Suppressor macrophage treated with lipopolysaccharide for 1 hour (primary cell): ENCODE results near the gene MAG.

ENCODE experiments used
- DNase-seq, 3 donors: peaks; one replicate each; pipeline ENCODE4 v3.0.0-alpha.2; 2020 to 2022

Gene MAG

DNA sequence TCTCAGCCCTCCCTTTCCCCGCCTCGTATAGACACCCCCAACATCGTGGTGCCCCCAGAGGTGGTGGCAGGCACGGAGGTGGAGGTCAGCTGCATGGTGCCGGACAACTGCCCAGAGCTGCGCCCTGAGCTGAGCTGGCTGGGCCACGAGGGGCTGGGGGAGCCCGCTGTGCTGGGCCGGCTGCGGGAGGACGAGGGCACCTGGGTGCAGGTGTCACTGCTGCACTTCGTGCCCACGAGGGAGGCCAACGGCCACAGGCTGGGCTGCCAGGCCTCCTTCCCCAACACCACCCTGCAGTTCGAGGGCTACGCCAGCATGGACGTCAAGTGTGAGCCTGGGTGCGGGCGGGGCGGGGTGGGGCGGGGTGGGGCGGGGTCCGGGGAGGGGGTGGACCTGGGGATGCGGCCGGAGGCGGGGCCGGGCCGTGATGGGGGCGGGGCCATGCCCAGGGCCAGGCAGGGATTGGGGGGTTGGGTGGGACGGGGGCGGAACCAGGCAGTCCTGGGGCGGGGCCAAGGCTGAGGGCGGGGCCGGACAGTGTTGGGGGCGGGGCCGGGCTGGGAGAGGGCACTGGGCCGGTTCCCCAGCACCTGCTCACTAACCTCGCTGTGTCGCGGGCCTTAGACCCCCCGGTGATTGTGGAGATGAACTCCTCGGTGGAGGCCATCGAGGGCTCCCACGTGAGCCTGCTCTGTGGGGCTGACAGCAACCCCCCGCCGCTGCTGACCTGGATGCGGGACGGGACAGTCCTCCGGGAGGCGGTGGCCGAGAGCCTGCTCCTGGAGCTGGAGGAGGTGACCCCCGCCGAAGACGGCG lies 7.8 kb downstream of the MAG start:
- peak in 1 of 3 donors; percentile 30 for DNase-seq

DNA sequence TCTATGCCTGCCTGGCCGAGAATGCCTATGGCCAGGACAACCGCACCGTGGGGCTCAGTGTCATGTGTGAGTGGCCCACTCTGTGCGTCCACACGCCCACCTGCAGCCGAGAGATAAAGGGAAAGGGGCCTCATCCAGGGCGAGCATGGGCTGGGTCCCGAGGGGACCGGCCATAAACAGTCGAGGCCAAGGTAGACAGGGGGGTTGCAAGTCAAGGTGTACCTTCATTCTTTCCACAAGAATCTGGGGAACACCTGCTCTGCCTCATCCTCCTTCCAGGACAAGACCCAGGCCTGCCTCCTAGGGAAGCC lies 8.3 kb downstream of the MAG start:
- no peak for DNase-seq

DNA sequence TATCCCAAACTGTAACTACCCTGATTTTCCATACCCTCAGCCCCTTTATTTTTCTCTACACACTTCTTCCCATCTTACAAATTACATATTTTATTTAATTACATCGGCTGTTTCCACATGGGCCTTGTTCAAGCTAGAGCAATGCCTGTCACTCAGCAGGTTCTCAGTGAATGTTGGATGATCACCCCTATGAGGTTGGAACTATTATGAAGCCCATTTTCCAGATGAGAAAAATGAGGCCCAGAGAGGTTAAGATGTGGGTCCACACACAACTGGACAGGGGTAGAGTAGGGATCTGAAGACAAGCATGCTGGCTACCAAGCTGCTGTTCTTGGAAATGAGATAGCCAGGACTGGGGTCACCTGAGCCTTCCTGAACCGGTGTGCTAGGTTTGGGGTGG lies 10.0 kb downstream of the MAG start:
- DNase-seq, result no peak

DNA sequence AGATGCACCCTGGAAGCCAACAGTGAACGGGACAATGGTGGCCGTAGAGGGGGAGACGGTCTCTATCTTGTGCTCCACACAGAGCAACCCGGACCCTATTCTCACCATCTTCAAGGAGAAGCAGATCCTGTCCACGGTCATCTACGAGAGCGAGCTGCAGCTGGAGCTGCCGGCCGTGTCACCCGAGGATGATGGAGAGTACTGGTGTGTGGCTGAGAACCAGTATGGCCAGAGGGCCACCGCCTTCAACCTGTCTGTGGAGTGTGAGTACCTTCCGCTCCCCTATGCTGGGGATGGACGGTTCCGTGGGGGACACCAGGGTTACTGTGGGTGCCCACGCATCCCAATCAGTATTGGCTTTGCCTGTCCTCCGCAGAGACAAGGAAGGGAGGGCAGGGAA lies 10.5 kb downstream of the MAG start:
- DNase-seq, result no peak

DNA sequence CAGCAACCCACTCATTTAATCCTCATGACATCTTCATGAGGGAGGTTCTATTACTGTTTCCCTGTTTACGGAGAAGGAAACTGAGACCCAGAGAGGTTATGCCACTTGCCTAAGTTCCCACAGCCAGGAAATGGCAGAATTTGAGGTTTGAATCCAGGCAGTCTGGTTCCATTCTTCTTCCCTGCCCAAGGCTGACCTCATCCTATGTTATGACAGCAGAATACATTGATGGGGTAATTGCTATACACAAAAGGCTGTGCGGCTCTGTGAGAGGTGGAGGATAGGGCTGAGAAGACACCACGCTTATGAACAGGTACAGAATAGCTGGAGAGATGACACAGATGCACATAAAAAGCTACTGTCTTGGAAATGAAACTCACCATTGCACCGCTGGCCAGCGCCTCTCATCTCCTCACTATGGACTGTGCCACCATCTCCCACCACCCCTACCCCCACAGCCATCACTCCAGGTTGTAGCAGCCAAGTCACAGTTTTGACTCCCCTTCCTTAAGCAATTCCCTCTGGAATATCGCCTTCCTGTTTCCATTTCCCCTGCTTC lies 11.5 kb downstream of the MAG start:
- DNase-seq, result no peak

DNA sequence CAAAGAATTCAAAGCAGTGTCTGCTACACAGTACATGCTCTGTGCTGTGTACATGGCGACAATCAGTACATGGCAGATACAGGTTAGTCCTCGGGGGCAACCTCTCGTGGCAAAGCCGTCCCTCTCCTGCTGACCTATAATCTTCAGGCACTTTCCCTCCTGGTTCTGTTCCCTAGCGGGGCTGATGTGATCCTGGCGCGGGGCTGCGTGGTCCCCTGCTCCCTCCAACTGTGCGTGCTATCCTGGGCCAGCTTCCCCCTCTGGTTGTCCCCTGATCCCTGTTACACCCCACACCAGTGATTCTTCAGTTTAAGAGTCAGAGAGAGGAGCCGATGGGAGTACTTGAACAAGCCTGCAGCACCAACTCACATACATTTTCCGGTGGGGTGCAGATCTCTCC lies 12.1 kb downstream of the MAG start:
- DNase-seq, result no peak

DNA sequence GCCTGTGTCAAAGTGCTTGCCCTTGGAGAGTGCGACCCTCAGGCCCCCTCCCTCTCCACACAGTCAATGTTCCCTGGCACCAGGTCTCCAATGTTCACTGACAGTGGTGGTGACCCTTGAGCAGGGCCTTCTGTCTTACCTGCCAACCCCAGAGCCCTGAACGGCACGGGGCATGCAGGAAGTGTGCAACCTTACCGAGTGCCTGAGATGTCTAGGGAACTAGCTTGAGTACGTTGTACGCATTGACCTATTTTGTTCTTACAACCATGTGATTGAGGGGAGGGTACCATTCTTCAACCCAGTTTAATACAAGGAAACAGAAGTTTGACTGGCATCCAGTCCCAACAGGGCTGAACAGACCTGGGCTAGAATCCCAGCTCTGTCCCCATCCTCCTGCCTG lies 13.2 kb downstream of the MAG start:
- no peak for DNase-seq

DNA sequence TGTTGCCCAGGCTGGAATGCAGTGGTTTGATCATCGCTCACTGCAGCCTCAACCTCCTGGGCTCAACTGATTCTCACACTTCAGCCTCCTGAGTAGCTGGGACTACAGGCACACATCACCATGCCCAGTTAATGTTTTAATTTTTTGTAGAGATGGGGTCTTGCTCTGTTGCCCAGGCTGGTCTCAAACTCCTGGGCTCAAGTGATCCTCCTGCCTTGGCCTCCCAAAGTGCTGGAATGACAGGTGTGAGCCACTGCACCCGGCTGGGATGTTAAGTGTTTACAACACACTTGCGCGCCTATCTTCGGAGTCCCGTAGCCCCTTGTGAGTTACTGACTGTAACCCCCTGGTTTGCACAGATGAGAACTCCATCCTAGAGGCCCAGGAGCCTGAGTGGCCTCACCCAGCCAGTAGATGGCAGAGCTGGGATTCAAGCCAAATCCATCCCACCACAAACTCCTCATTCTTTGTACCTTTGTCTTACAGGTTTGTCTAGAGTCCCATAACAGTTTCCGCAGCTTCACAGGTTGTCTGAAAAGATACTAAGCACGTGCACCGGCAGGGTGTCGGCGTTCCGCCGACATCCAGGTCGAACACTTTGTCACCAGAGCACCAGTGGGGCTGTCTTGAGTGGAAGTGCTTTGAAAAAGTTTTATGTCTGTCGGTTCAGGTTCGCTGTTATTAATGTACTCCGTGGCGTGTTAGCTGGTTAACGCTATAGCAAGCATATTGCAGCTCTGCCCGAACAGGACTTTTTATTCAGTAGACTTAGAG lies 14.7 kb downstream of the MAG start:
- DNase-seq, result no peak

DNA sequence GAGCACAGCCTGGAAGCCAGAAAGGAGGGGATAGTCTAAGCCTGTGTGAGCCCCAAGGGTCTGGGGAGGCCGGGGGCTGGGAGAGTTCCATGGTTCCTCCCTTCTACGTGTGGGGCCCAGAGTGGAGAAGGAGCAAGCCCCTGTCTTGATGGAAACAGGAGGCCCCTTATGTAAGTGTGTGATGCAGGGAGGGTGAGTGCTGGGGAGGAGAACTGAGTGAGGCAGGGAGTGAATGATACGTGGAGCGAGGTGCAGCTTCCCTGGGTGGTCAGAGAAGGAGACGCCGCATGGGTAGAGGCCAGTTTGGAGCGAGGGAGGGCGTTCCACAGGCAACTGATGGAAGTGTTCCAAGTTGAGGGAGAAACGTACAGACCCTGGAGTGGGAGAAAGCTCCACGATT lies 16.0 kb downstream of the MAG start:
- DNase-seq, result no peak

DNA sequence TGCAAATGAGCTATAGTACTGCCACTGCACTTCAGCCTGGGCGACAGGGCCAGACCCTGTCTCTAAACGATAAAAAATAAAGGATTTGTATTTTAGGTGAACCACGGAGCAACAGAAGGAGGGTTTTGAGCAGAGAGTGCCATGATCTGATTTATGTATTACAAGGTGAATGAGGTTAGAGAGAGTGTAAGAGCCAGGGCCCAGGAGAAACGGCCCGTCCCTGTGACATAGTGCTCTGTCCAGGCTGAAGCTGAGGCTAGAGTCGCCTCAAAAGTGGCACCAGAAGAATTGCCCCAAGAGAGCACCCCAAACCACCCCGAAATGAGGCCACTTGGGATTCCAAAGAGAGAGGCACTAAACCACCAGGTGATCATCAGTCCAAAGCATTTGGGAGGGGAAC lies 16.9 kb downstream of the MAG start:
- DNase-seq, result no peak

DNA sequence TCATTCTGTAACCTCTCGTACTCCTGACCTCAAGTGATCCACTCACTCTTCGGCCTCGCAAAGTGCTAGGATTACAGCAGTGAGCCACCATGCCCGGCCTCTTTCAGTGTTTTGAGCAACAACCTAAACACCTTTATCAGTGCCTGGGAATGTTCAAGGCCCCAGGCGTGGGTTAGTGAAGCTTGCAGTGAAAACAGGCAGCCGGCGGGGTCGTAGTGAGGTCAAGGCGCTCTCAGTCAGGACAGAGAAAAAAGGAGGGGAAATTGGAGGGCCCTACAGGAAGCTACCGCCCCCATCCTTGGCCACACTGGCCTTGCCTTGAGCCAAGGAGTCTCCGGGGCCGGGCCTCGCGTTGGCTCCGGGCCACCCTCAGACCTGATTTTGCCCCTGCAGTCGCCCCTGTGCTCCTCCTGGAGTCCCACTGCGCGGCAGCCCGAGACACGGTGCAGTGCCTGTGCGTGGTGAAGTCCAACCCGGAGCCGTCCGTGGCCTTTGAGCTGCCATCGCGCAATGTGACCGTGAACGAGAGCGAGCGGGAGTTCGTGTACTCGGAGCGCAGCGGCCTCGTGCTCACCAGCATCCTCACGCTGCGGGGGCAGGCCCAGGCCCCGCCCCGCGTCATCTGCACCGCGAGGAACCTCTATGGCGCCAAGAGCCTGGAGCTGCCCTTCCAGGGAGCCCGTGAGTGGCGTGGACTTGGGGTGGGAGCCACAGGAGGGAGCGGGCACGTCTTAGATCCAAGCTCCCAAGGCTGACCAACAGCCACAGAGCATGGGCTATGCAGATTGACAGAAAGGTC lies 17.7 kb downstream of the MAG start:
- no peak for DNase-seq

DNA sequence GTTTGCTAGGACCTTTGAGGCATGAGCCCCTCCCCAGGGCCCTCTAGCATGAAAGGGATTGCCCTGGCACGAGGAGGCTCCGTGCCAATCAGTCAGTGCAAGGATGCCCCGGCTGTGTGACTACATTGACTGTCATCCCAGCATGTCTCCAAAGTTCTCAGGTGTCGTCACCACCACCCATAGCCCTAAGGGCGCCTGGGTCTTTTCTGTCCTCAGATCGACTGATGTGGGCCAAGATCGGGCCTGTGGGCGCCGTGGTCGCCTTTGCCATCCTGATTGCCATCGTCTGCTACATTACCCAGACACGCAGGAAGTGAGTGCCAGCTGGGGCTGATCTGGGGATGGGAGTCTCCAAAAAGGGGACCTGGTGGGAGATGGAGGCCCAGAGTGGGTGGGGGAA lies 18.4 kb downstream of the MAG start:
- DNase-seq, result no peak

DNA sequence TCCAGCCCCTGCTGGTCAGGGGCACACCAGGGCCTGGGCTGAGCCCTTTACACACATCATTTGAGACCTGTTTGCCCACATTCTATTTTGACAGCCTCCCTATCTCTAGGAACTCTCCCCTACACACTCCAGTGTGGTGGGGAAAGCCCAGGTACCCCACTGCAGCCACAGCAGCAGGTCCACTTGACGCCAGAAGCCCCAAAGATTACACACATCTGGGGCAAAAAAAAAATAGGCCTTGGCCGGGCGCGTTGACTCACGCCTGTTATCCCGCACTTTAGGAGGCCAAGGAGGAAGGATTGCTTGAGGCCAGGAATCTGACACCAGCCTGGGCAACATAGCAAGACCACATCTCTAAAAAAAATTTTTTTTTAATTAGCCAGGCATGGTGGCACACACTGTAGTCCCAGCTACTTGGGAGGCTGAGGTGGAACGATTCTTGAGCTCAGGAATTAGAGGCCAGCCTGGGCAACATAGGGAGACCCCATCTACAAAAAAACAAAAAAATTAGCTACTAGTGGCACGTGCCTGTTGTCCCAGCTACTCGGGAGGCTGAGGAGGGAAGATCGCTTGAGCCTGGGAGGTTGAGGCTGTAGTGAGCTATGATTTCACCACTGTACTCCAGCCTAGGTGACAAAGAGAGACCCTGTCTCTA lies 19.0 kb downstream of the MAG start:
- DNase-seq, result no peak

DNA sequence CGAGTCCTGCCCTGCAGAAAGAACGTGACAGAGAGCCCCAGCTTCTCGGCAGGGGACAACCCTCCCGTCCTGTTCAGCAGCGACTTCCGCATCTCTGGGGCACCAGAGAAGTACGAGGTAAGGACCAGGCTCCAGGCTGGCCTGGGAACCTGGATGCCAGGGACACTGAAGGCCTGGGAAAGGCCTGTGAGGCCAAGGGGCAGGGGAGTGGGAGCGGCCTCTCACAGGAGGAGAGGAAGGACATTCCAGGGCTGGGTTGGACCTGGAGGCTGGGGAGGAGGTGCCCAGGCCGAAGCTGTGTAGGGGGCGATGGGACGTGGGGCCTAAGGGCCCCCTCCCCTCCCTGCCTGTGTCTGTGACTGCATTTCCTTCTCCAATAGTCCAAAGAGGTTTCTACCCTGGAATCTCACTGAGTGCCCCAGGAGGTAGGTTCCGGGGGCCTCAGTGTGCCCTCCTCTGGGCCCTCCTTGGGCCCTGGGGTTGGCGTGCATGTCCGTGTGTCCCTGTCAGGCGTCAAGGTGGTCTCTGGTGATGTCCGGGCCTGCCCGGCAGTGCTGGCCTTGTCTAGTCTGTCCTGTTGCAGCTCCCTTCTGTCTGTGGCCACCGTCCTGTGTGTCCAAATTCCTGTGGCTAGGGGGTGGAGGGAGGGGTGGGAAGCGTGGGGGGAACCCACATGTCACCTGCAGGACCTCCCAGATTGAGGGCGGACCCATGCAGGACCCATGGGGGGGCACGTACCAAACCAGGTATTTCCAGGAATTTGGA lies 20.1 kb downstream of the MAG start:
- no peak for DNase-seq

DNA sequence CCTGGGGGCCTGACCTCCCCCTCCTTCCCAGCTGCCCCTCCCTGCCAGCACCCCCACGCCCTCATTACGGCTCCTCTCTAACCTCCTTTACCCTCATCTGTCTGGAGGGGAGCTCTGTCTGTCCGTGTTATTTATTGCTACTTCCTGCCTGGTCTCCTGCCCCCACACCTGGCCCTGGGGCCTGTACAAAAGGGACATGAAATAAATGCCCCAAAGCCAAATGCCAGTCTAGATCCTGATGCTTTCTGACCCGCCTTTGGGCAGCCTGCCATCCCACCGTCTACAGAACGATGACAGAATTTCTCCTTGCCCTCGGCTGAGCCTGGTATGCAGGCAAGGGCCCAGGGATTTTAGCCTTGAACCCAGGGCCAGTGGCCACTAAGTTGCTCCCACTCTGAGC lies 21.6 kb downstream of the MAG start:
- no peak for DNase-seq

DNA sequence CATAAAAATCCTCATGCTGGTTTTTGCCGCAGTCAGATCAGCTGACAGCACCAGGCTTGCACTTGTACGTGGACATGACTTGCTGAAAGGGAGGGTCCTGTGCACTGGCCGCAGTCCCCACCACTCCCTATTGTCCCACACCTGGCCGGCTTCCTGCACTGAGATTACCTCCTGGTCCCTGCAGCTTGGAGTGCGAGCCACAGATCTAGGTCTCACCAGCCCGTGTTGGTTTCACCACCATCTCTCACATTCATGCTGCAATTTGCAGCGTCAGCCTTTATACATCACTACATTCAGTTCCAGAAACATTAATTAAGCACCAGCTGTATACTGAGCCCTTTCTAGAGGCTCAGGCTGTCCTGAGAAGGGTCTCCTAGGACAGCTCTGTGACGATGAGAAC lies 22.1 kb downstream of the MAG start:
- no peak for DNase-seq

DNA sequence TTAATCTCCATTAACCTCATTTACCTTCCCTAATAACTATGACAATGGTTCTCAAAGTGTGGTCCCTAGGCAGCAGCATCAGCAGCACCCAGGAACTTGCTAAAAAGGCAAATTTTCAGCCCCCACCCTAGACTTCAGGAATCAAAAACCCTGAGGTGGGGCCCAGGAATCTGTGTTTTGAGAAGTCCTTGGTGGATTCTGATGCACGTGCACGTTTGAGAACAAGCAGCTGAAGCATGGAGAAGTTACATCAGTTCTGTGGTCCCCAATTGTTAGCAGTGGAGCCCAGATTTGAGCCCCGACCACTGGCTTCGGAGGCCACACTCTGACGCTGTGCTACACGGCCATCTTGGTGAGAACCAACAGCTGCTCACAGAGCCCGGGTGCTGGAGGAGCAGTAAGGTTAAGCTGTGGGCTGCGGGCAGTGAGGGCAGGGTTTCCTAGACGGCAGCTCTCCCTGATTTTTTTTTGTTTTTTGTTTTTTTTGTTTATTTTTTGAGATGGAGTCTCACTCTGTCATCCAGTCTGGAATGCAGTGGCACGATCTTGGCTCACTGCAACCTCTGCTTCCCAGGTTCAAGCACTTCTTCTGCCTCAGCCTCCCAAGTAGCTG lies 23.0 kb downstream of the MAG start:
- DNase-seq, result no peak

DNA sequence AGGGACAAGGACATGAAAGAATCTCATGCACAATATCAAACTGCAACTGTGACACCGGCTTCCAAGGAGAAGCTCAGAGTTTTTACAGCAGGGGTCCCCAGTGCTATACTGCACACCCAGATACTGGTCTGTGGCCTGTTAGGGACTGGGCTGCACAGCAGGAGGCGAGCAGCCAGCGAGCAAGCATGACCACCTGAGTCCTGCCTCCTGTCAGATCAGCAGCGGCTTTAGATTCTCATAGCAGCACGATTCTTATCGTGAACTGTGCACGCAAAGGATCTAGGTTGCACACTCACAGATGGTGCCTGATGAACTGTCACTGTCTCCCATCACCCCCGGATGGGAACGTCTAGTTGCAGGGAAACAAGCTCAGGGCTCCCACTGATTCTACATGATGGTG lies 23.9 kb downstream of the MAG start:
- no peak for DNase-seq

DNA sequence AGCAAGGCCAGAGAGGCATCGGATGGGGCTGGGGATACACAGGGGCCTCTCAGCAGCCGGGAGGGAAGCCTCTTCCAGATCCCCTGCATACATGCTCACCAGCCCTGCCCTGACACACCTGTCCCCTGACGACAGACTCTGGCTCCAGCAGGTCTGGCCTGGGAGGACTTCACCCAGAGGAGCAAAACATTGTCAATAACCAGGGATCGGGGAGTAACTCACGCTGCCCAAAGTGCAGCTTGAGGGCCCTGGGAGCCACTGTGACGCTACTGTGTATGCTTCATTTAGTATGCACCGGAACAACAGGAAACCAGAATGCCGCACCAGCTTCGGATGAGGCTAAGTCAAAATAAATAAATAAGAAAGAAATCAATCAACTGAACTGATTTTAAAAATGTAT lies 24.6 kb downstream of the MAG start:
- no peak for DNase-seq

DNA sequence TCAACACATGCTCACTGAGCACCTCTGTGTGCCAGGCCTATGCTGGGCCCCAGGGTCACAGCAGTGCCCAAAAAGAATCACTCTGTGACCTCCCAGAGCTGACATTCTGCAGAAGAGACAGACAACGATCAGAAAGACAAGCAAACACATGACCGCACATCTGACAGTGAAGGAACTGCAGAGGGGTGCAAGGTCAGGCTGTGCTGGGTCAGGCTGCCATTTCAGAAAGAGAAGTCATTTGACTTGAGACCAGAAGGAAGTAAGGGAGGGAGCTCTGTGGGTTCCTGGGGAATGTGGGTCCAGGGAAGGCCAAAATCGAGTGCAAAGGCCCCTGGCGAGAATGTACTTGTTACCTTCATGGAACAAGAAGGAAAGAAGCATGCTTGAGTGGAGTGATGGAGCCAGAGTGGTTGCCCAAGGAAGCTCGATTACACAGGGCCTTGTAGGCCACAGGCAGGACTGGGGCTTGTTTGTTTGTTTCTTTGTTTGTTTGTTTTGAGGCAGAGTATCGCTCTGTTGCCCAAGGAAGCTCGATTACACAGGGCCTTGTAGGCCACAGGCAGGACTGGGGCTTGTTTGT lies 25.6 kb downstream of the MAG start:
- peak; percentile 52 to 64 (median 59) for DNase-seq
